Smooth muscle cell (in vitro differentiated cells): ENCODE measurements around the gene WBP2. TPM values are rescaled to one million over a fixed set of nuclear protein-coding genes. Genes with fewer than 3 reads are reported as not detected.

ENCODE experiments used
- DNase-seq: peaks from one replicate; lab custom pipeline; 2025; ENCODE audit not compliant: unreplicated experiment; lab: John Stamatoyannopoulos, UW
- H2AFZ ChIP-seq: fragments of 200-600 bp; sonication (generic); 2 replicates; pipeline ENCODE4 v1.6.0; 2016; ENCODE audit warnings: antibody characterized with exemption, low read depth, mild to moderate bottlenecking
- H3F3A ChIP-seq: fragments of 200-600 bp; sonication (generic); 2 replicates; pipeline ENCODE4 v1.6.0; 2017; ENCODE audit warnings: antibody characterized with exemption, low read depth
- H3K27ac ChIP-seq: fragments of 200-600 bp; sonication (generic); 2 replicates; pipeline ENCODE4 v1.5.1; 2016; ENCODE audit warnings: low read depth, mild to moderate bottlenecking
- H3K27me3 ChIP-seq: fragments of 200-600 bp; sonication (generic); 2 replicates; pipeline ENCODE4 v1.6.1; 2016; ENCODE audit warnings: low read depth, mild to moderate bottlenecking
- H3K36me3 ChIP-seq: fragments of 200-600 bp; sonication (generic); 2 replicates; pipeline ENCODE4 v1.5.1; 2016; ENCODE audit warnings: low read depth
- H3K4me1 ChIP-seq: fragments of 200-600 bp; sonication (generic); 2 replicates; pipeline ENCODE4 v1.5.1; 2016; ENCODE audit warnings: low read depth
- H3K4me2 ChIP-seq: fragments of 200-600 bp; sonication (generic); 2 replicates; pipeline ENCODE4 v1.6.0; 2016; ENCODE audit warnings: mild to moderate bottlenecking
- H3K4me3 ChIP-seq: fragments of 200-600 bp; sonication (generic); 2 replicates; pipeline ENCODE4 v1.5.1; 2016; ENCODE audit warnings: mild to moderate bottlenecking
- H3K79me2 ChIP-seq: fragments of 200-600 bp; sonication (generic); 2 replicates; pipeline ENCODE4 v1.6.0; 2016; ENCODE audit warnings: low read depth, mild to moderate bottlenecking
- H3K9ac ChIP-seq: fragments of 200-600 bp; sonication (generic); 2 replicates; pipeline ENCODE4 v1.6.0; 2016; ENCODE audit warnings: low read depth
- H3K9me3 ChIP-seq: fragments of 200-600 bp; sonication (generic); replicated peaks from 2 replicates; pipeline ENCODE4 v1.5.1; 2016; ENCODE audit warnings: low read depth
- H4K20me1 ChIP-seq: fragments of 200-600 bp; sonication (generic); 2 replicates; pipeline ENCODE4 v1.6.0; 2016; ENCODE audit warnings: low read depth
- CTCF ChIP-seq: fragments of 200-600 bp; sonication (generic); IDR thresholded peaks from 2 replicates; pipeline ENCODE4 v1.5.1; 2017; ENCODE audit warnings: borderline replicate concordance, mild to moderate bottlenecking, antibody characterized with exemption; ENCODE audit not compliant: insufficient read depth, poor library complexity, severe bottlenecking
- WGBS: methylation state at CpG from one replicate; pipeline ENCODE4 v1.1.7; 2016; ENCODE audit warnings: low lambda C conversion rate; 5-methylcytosine and 5-hydroxymethylcytosine counted together
- polyA plus RNA-seq: library from polyadenylated mRNA; unstranded; fragments of >200 nt; fragmentation: Nextera tagmentation; extraction: Ambion mirVana; gene quantifications from 2 replicates; pipeline ENCODE4 v1.2.1, GENCODE V29; 2016
- total RNA-seq: library from RNA; depleted of rRNA; stranded (reverse); fragments of >200 nt; gene quantifications from 2 replicates; pipeline ENCODE4 v1.2.3, GENCODE V29; 2014

Gene WBP2
- total and polyA plus RNA-seq, 2 experiments from 2014 or later: 26.4 to 91.4 TPM

- 96% methylated on average over 9 of the region's 9 CpGs for WGBS
- H3K4me1 ChIP-seq: peaks cover 11% of the 10 kb centered on the region
- no peak overlapping the region for H3K9ac ChIP-seq
- no peaks in the 10 kb centered on the region for H3K36me3 ChIP-seq
- no peaks in the 10 kb centered on the region for H3K9me3 ChIP-seq
- H3K4me3 ChIP-seq: no peak overlapping the region
- no peak overlapping the region for H3K27ac ChIP-seq
- peaks cover 10% of the 10 kb centered on the region for H3F3A ChIP-seq
- no peak overlapping the region for H3K4me2 ChIP-seq
- TF ChIP-seq CTCF: no peak
- H3K27me3 ChIP-seq: no peaks in the 10 kb centered on the region
- H4K20me1 ChIP-seq: peaks cover 16% of the 10 kb centered on the region
- H2AFZ ChIP-seq: no peak overlapping the region
- peaks cover 6% of the 10 kb centered on the region for H3K79me2 ChIP-seq
- DNase-seq: no peak
These were observed 5.4 kb downstream of the WBP2 start for GRCh38 chr17:75849724-75850123.

GRCh38 chr17:75849279-75849646 lies 5.9 kb downstream of the WBP2 start:
- H3K79me2 ChIP-seq: peaks cover 6% of the 10 kb centered on the region
- H3K9me3 ChIP-seq: no peaks in the 10 kb centered on the region
- no peaks in the 10 kb centered on the region for H3K36me3 ChIP-seq
- peaks cover 5% of the 10 kb centered on the region for H3F3A ChIP-seq
- H3K27me3 ChIP-seq: no peaks in the 10 kb centered on the region
- H4K20me1 ChIP-seq: peaks cover 15% of the 10 kb centered on the region
- H3K27ac ChIP-seq: no peak overlapping the region
- WGBS: 98% methylated on average over 11 of the region's 11 CpGs
- TF ChIP-seq CTCF: no peak
- H3K9ac ChIP-seq: no peak overlapping the region
- H3K4me1 ChIP-seq: peaks cover 7% of the 10 kb centered on the region
- DNase-seq: no peak
- H3K4me3 ChIP-seq: no peak overlapping the region
- no peak overlapping the region for H2AFZ ChIP-seq
- H3K4me2 ChIP-seq: no peak overlapping the region

GRCh38 chr17:75848523-75849278 lies 6.4 kb downstream of the WBP2 start:
- TF ChIP-seq CTCF: peak; percentile 74
- no peaks in the 10 kb centered on the region for H3K36me3 ChIP-seq
- DNase-seq: no peak

More at GRCh38 chr17:75848523-75849278, 6.4 kb downstream of the WBP2 start:
- Histone ChIP-seq H4K20me1 (peaks cover 12% of the 10 kb centered on the region), H3K27me3 (no peaks in the 10 kb centered on the region), H3K4me2 (no peak overlapping the region), H3K79me2 (peaks cover 6% of the 10 kb centered on the region), H3K9ac (no peak overlapping the region), H3K9me3 (no peaks in the 10 kb centered on the region), H3K27ac (no peak overlapping the region), H2AFZ (no peak overlapping the region), H3K4me1 (peaks cover 4% of the 10 kb centered on the region), H3F3A (peaks cover 2% of the 10 kb centered on the region), H3K4me3 (no peak overlapping the region)
- WGBS: 61% methylated on average over 16 of the region's 16 CpGs
